ENCODE data around the gene PON2.

PON2 gene

DNA sequence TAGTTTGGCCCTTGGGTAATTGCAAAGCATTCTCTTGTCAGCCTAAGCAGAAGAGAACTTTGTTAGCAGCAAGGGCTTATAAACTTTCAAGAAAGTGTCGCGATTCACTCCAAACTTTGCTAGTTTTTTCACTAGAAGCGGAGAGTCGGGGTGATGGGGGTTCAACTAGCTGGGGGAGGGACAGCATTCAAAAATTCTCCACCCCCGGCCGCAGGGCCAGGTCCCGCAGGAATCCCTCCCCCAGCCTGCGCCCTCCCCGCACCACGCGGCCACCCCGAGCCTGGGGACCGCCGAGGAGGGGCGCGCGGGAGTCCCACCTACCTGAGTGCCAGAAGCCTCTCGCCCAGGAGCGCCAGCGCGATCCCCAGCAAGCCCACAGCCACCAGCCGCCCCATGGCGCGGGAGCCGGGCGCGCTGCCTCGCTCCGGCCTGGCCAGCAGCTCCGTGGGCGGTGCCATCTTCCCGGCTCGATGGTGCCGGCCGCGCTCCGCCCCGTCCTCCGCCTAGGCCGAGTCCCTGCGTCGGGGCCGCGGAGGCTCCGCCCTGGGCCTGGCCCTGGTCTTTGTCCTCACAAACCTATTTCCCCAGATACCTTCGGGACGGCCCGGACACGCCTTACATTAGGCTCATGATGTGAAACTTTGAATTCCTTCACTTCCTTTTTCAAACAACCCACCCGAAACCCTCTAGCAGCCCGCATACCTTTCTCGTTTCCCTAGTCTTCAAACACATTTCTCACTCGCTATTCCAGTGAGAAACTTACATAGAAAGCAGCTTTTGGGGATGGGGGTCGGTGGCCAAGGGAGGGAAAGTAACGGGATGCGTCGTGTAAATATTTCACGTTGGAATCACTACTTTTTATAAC is at the start of gene PON2:
TSS of gene PON2 (minus strand) at position 472 of the 865 bp plus-strand sequence. CDS start at position 395, 77 bp downstream.
- H3K4me1 ChIP-seq (ENCODE audit: insufficient read depth, low read length): no peaks in the 10 kb centered on the region
- H3K36me3 ChIP-seq (ENCODE audit: insufficient read depth, low read length): no peaks in the 10 kb centered on the region

DNA sequence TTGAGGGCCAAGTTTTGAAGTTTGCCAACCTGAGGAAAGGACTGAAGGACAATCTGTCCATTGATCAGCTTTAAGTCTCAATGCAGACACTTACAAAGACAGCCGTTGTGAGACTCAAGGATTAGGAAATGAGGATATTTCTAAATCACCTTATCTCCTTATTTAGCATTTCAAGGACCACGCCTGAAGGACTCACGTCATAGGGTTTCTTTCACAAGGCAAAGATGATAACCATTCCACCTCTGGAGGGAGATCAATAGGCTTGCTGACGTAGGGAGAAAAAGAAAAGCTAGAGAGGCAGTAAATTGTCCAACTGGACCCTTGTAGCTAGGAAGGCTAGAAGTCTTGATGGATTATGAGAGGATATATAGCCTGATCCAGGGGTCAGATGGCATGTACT is 47.6 kb upstream of the PON2 start:
- H3K9me3 ChIP-seq (ENCODE audit: control insufficient read depth, insufficient read depth, low read length): no peaks in the 10 kb centered on the region; the same call in 1 of the 2 replicates
- H3K9ac ChIP-seq (ENCODE audit: low read depth, low read length): no peak overlapping the region
- H3K4me1 ChIP-seq (ENCODE audit: insufficient read depth, low read length): 0 out of 2 replicates have a peak, but pooled peaks cover under 1% of the 10 kb centered on the region

More for the DNA sequence above, at the start of gene PON2:
- no peaks in the 10 kb centered on the region for H3K9me3 ChIP-seq (ENCODE audit: control insufficient read depth, insufficient read depth, low read length)
- peak within 1 kb of the TSS; percentile 78 for H3K9ac ChIP-seq (ENCODE audit: low read depth, low read length)

DNA sequence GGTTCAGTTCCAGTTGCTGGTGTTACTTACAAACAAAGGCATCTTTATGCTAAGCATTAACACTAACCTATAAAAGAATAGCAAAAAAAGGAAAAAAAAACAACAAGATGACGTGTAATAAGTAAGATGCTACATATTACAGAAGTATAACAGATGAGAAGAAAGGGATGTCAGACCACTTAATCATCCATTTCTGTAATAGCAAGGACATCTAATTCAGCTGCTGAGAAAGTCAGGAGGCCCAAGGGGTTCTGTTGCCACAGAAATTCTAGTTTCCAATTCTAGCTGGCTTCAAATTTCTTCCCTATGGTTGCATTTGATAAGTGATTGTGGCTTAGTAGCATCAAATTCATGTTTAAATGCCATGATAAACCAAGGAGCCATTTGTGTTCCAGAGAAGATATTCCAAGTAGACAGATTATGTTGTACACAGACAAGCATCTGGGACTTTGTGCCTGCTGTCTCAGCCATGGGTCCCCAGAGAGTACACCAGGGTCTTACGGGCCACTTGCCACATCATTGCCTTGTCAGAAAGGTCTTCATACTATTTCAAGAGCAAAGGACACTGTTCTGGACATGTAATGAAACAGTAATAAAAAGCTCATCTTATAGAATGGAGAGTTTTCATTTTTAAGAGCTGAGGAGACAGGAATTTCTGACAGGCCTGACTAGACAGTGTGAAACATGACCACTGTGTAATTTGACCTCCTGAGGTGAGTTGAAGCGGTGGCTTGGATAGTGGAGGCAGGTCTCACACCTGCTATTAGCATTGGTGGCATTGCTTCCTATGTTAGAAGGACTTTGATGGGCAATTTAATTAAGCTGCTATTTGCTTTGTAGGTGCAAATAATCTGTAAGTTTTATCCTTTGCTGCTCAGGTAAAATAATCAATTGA is 46.7 kb upstream of the PON2 start:
- H3K9ac ChIP-seq (ENCODE audit: low read depth, low read length): no peak overlapping the region
- H3K36me3 ChIP-seq (ENCODE audit: insufficient read depth, low read length): no peaks in the 10 kb centered on the region
- no peaks in the 10 kb centered on the region; the same call in 1 of the 2 replicates for H3K9me3 ChIP-seq (ENCODE audit: control insufficient read depth, insufficient read depth, low read length)
- no peaks in the 10 kb centered on the region for H3K4me1 ChIP-seq (ENCODE audit: insufficient read depth, low read length)

More for the DNA sequence above, 47.6 kb upstream of the PON2 start:
- no peaks in the 10 kb centered on the region for H3K36me3 ChIP-seq (ENCODE audit: insufficient read depth, low read length)

DNA sequence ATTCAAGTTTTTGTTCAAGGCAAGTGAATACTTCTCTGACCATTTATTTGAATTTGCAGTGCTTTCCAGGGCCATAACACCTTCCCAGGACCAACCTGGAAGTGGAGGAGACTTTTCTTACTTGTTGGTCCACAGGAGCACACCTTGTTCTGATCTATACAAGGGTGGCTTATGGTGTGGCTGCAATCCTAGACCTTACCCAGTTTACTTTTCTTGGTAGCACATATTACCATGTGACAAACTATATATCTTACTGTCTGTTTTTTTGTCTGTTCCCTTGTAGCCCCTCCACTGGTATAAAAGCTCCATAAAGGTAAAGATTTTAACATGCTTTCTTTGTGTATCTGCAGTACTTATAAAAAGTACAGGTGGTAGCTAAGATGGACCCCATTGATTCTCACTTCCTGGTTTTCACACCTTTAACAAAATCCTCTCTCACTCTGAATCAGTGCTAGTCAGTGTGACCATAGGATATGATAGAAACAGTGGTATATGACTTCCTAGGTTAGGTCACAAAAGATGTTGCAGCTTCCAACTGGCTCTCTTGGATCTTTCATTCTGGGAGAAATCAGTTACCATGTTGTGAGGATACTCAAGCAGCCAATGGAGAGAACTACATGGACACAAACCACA is 45.3 kb upstream of the PON2 start:
- H3K4me1 ChIP-seq (ENCODE audit: insufficient read depth, low read length): no peaks in the 10 kb centered on the region
- no peaks in the 10 kb centered on the region for H3K9me3 ChIP-seq (ENCODE audit: control insufficient read depth, insufficient read depth, low read length)
- no peak overlapping the region for H3K9ac ChIP-seq (ENCODE audit: low read depth, low read length)
- H3K36me3 ChIP-seq (ENCODE audit: insufficient read depth, low read length): no peaks in the 10 kb centered on the region

DNA sequence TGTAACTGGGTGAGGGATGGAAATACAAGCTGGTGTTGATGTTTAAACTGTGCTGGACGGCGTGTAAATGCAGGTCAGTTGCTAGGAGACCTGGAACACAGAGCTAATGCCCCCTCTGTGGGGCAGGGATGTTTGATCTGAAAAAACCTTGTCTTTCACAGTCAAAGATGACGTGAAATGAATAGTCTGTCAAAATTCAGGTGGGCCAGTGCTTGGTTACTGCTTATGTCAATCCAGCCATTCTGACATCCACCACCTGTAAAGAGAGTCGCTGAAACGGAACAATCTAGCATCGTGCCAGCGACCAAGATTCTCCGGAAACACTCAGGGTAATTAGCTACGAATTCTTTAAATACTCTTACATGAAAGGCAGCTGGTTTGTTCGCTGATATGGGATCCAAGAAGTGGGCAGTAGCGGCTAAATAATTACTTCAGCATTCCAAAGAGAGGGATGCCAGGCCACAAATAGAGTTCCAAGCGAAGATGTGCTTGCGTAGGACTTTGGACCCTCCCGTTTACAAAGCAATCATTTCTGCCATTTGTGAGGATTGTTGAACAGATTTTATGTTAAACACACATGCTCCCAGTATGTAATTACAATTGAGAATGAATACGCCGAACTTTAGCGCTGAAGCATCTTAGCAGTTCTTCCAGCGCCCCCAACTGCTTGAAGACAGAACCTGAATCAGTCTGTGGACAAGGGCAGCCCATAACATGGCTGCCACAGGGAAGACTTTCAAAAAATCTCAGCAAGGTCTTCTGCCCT is 43.6 kb upstream of the PON2 start:
- Histone ChIP-seq H3K4me1 (ENCODE audit: insufficient read depth, low read length) (no peaks in the 10 kb centered on the region), H3K36me3 (ENCODE audit: insufficient read depth, low read length) (no peaks in the 10 kb centered on the region), H3K9ac (ENCODE audit: low read depth, low read length) (no peak overlapping the region), H3K9me3 (ENCODE audit: control insufficient read depth, insufficient read depth, low read length) (no peaks in the 10 kb centered on the region)

DNA sequence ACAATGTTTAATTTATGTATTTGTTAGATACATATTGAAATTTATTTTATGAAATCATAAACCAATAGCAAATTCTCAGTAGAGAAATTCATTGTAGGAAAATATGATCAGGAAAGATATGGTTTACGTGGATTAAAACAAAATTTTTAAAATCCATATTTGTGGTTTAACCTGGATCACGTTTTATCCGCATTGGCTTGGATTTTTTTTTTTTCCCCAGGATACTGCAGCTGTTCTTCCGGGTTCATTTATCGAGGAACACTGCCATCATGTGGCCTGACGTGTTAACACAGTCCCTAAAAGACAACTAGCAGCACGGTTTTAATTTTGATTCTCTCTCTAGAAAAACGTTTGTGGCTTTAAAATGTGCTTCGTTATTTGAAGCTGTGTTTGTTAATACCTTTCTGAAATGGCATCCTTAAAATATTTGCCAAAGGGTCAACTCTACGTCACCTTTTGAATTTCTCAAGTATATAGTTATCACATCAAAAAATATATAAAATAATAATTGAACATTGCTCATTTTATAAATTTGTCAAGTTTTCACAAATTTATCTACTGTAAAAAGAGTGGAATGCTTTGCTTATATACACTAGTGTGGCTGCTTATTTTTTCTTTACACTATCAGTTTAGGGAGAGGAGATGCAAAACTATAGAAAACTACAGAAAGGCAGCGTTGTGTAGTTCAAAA is 42.2 kb upstream of the PON2 start:
- Histone ChIP-seq H3K9me3 (ENCODE audit: control insufficient read depth, insufficient read depth, low read length) (no peaks in the 10 kb centered on the region), H3K9ac (ENCODE audit: low read depth, low read length) (no peak overlapping the region)

DNA sequence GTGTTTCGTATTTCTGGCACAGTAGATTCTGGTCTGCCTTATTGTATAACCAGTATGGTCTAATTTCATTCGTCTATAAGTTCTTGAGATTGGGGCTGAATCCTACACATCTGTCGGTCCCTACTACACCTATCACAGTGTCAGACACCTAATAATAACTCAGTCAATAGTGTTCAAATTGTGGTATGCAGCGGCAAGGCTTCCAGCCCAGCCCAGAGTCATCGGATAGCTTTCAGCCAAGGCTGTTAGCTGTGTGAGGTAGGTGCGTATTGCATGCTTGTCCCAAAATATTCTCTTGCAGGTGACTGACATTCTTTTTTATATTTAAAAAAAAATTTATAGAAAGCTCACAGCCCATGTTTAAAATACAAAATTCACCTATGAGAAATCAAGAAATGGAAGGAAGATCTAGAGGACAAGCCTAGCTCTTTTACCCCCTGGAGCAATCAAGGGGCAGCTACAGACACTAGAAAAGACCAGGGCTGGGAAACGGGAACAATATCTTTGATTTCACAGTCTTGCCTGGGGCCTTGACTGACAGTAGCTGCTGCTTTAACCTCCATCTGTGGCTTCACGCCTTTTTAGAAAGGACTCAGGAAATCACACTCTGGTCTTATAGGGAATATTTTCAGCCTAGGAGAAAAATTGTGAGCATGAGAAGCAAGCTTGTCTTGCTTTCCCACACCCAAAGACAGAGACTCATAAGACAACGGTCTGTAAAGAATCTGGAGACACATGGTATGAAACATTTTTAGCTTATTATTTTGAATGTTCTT is 41.4 kb upstream of the PON2 start:
- Histone ChIP-seq H3K9me3 (ENCODE audit: control insufficient read depth, insufficient read depth, low read length) (no peaks in the 10 kb centered on the region), H3K36me3 (ENCODE audit: insufficient read depth, low read length) (no peaks in the 10 kb centered on the region), H3K4me1 (ENCODE audit: insufficient read depth, low read length) (peaks cover 3% of the 10 kb centered on the region), H3K9ac (ENCODE audit: low read depth, low read length) (no peak overlapping the region)

More for the DNA sequence above, 42.2 kb upstream of the PON2 start:
- Histone ChIP-seq H3K36me3 (ENCODE audit: insufficient read depth, low read length) (no peaks in the 10 kb centered on the region), H3K4me1 (ENCODE audit: insufficient read depth, low read length) (no peaks in the 10 kb centered on the region)

DNA sequence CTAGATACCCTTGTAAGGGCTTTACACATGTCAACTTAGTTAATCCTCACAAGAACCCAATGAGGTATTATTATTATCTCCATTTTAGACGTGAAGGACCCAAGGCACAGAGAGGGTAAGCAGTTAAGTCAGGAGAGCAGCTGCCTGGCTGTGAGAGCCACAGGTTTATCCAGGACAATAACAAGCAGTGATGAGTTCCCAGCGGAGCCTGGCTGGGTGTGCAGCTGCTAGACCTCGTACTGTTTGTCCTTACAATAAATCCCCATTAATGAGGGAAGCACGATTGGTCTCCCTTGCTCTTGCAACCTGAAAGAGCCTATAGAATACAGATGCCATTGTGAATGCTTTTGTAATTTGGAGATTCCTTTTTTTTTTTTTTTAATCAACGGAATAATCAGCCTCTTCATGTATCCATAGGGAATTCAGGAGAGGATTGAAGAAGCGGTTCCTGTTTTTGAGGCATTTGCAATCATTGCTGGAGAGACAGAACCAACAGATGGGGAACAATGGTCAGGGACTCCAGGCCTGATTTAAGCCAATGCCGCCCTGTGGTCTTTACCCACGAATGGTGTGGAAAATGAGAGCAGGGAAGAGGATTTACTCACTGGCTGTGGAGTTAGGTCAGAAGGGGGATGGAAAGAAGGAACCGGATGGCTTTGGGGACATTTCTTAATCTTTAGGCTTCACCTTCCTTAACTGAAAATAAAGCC is 38.6 kb upstream of the PON2 start:
- Histone ChIP-seq H3K36me3 (ENCODE audit: insufficient read depth, low read length) (no peaks in the 10 kb centered on the region), H3K4me1 (ENCODE audit: insufficient read depth, low read length) (peaks cover 13% of the 10 kb centered on the region), H3K9ac (ENCODE audit: low read depth, low read length) (no peak overlapping the region), H3K9me3 (ENCODE audit: control insufficient read depth, insufficient read depth, low read length) (no peaks in the 10 kb centered on the region)

DNA sequence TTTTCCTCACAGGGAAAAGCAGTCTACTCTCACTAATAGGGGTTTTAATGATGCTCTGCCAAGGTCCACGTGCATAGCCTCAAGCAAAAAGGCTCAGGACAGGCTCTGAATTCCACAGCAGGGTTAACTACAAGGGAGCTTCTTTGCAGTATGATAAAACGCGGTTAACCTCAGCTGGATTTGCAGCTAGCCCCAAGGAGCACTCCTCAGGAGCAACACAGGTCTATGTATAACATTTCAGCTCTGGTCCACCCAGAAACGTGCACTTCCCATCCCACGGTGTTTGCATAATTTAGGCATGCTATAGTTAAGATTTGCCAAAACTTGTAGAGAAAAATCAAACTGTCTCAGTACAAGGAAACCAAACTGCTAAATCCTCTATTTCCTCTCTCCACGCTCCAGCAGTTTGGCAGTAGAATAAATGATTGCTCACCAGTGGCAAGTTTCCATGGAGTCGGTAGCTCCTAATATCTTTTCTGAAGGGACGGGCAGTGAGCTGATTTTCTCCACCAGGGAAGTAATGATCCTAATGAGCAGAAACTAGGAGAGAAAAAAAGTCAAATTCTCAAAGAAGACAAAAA is 37.8 kb upstream of the PON2 start:
- Histone ChIP-seq H3K9ac (ENCODE audit: low read depth, low read length) (no peak overlapping the region), H3K4me1 (ENCODE audit: insufficient read depth, low read length) (peaks cover 13% of the 10 kb centered on the region), H3K36me3 (ENCODE audit: insufficient read depth, low read length) (no peaks in the 10 kb centered on the region), H3K9me3 (ENCODE audit: control insufficient read depth, insufficient read depth, low read length) (no peaks in the 10 kb centered on the region)

DNA sequence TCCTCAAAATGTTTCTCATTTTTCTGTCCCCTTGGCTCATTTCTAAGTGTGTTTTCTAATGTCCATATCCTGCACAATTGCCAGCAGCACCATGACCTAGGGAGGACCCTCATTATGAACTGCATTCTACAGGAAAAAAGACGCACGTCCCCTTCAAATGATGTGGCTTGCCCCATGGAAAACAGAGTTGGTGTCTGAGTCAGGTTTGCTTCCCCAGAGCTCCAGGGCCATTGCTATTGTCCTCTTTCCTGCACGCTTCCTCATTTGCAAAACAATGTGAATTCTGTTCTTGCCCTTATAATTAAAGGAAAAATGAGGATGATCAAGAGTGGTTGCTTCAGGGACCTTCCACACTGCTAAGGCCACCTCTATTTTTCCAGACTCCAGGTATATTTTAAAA is 36.2 kb upstream of the PON2 start:
- H3K4me1 ChIP-seq (ENCODE audit: insufficient read depth, low read length): peaks cover 13% of the 10 kb centered on the region
- H3K36me3 ChIP-seq (ENCODE audit: insufficient read depth, low read length): no peaks in the 10 kb centered on the region
- H3K9me3 ChIP-seq (ENCODE audit: control insufficient read depth, insufficient read depth, low read length): no peaks in the 10 kb centered on the region
- no peak overlapping the region for H3K9ac ChIP-seq (ENCODE audit: low read depth, low read length)

DNA sequence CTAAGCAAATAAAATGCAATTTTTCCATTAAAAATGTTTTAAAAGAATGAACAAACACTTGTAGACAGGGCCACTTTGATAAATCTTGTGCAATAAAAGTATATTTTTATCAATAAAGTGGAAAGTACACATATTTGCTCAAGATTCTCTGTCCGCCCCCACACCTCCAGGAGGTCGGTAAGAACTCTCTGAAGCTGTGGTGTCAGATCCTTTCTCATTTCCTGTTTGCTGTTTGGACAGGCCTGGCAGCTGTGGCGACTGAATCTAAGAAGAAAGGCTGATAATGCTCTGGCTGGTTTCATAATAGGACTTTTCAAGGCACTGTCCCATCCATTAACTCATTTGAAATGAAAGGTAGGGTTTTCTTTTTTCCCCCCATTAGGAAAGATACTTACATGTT is 35.6 kb upstream of the PON2 start:
- Histone ChIP-seq H3K9me3 (ENCODE audit: control insufficient read depth, insufficient read depth, low read length) (no peaks in the 10 kb centered on the region), H3K4me1 (ENCODE audit: insufficient read depth, low read length) (peaks cover 13% of the 10 kb centered on the region), H3K9ac (ENCODE audit: low read depth, low read length) (no peak overlapping the region), H3K36me3 (ENCODE audit: insufficient read depth, low read length) (no peaks in the 10 kb centered on the region)

DNA sequence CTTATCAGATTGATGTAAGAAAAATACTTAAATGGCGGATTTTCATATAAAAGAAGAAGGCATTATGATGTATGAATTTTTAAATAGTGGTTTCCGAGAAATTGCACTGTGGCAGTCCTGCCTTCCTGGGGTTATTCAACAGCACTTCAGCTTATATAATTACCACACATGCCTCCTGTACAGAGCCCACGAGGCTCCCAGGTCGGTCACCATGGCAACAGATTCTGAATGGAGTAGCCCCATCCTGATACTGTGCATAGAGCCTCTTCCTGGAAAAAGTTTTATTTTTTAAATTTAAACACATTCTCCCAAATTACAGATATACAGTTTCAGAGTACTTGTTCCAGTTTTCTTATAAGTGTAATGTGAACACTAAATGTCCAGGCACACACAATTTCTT is 35.0 kb upstream of the PON2 start:
- Histone ChIP-seq H3K9me3 (ENCODE audit: control insufficient read depth, insufficient read depth, low read length) (no peaks in the 10 kb centered on the region), H3K36me3 (ENCODE audit: insufficient read depth, low read length) (no peaks in the 10 kb centered on the region), H3K4me1 (ENCODE audit: insufficient read depth, low read length) (peaks cover 13% of the 10 kb centered on the region), H3K9ac (ENCODE audit: low read depth, low read length) (no peak overlapping the region)
